ENCODE data around the gene NUP210.

GRCh38 chr3:13296662-13297061 is 123.5 kb downstream of the NUP210 start:
- TF ChIP-seq, protein P1, sequence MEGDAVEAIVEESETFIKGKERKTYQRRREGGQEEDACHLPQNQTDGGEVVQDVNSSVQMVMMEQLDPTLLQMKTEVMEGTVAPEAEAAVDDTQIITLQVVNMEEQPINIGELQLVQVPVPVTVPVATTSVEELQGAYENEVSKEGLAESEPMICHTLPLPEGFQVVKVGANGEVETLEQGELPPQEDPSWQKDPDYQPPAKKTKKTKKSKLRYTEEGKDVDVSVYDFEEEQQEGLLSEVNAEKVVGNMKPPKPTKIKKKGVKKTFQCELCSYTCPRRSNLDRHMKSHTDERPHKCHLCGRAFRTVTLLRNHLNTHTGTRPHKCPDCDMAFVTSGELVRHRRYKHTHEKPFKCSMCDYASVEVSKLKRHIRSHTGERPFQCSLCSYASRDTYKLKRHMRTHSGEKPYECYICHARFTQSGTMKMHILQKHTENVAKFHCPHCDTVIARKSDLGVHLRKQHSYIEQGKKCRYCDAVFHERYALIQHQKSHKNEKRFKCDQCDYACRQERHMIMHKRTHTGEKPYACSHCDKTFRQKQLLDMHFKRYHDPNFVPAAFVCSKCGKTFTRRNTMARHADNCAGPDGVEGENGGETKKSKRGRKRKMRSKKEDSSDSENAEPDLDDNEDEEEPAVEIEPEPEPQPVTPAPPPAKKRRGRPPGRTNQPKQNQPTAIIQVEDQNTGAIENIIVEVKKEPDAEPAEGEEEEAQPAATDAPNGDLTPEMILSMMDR (IDR thresholded peaks at IDR 0.05) = no peak
- no peak for TF ChIP-seq POLR2AphosphoS5 (IDR thresholded peaks at IDR 0.05)
- no peak for TF ChIP-seq EP300 (IDR thresholded peaks at IDR 0.05)
- TF ChIP-seq POLR2A (IDR thresholded peaks at IDR 0.05) = no peak

All from suprapubic skin (tissue), 4 donors.